Spleen (tissue), 11 donors: ENCODE results near the gene STKLD1. TPM values are rescaled to one million over a fixed set of nuclear protein-coding genes. Genes with fewer than 3 reads are reported as not detected.
"Not testable (repeated sequence)": the region's sequence is repeated elsewhere in the genome, so short reads cannot be mapped to it uniquely, and the experiment has no call there.

ENCODE experiments used
- DNase-seq: peaks from one replicate; pipeline ENCODE4 v3.0.0-alpha.2; 2020
- H3K27ac ChIP-seq, 8 donors: fragments of 200-600 bp; sonication (generic) in 7 of 8; 1 replicate in 4 of 8; 2 replicates in 4 of 8; pipeline versions ENCODE4 v1.5.0 to v1.8.0; 2016 to 2021; ENCODE audit warnings: inconsistent platforms in 4 of 8, mild to moderate bottlenecking in 4 of 8, moderate library complexity in 1 of 8
- H3K27me3 ChIP-seq, 7 donors: fragments of 200-600 bp; sonication (generic) in 6 of 7; replicated peaks in 1 of 7; 1 replicate in 4 of 7; 2 replicates in 3 of 7; pipeline versions ENCODE4 v1.5.0 to v1.8.0; 2016 to 2021; ENCODE audit warnings: inconsistent platforms in 3 of 7, mild to moderate bottlenecking in 1 of 7
- H3K36me3 ChIP-seq, 6 donors: fragments of 200-600 bp; sonication (generic) in 5 of 6; 1 replicate in 4 of 6; 2 replicates in 2 of 6; pipeline versions ENCODE4 v1.5.0 to v1.8.0; 2016 to 2021; ENCODE audit warnings: inconsistent platforms in 2 of 6
- H3K4me1 ChIP-seq, 6 donors: fragments of 200-600 bp; sonication (generic) in 5 of 6; 1 replicate in 3 of 6; 2 replicates in 3 of 6; pipeline versions ENCODE4 v1.5.0 to v1.8.0; 2016 to 2021; ENCODE audit warnings: inconsistent platforms in 3 of 6
- H3K4me3 ChIP-seq, 8 donors: fragments of 200-600 bp; sonication (generic) in 7 of 8; 1 replicate in 4 of 8; 2 replicates in 4 of 8; pipeline versions ENCODE4 v1.5.0 to v1.8.0; 2016 to 2021; ENCODE audit warnings: inconsistent platforms in 4 of 8, mild to moderate bottlenecking in 4 of 8, moderate library complexity in 2 of 8
- H3K9me3 ChIP-seq, 8 donors: fragments of 200-600 bp; sonication (generic) in 7 of 8; 1 replicate in 4 of 8; 2 replicates in 4 of 8; pipeline versions ENCODE4 v1.5.0 to v1.8.0; 2016 to 2021; ENCODE audit warnings: inconsistent platforms in 4 of 8
- CTCF ChIP-seq, 11 experiments: fragments of 200-600 bp in 7 of 11; fragments of 450-650 bp in 4 of 11; sonication (generic) in 4 of 11; IDR thresholded peaks in 8 of 11; conservative IDR thresholded peaks in 3 of 11; 1 replicate in 7 of 11; 2 replicates in 4 of 11; pipeline versions ENCODE4 v1.4.0 to v1.8.0; 2016 to 2021; ENCODE audit warnings: antibody characterized with exemption in 11 of 11, inconsistent platforms in 4 of 11, mild to moderate bottlenecking in 1 of 11
- POLR2A ChIP-seq, 3 donors: fragments of 450-650 bp; IDR thresholded peaks; one replicate each; pipeline ENCODE4 v1.5.1; 2017; ENCODE audit warnings: antibody characterized with exemption in 3 of 3, mild to moderate bottlenecking in 1 of 3
- POLR2AphosphoS5 ChIP-seq, 3 donors: sonication (generic); formaldehyde crosslinking; IDR thresholded peaks; one replicate each; pipeline ENCODE4 v1.5.1; 2017; ENCODE audit warnings: antibody characterized with exemption in 3 of 3
- WGBS, 5 donors: extraction: QIAGEN DNeasy Blood & Tissue Kit in 3 of 5; methylation state at CpG; one replicate each; pipeline versions ENCODE4 v1.1.5 to v1.1.7; 2013 to 2018; 5-methylcytosine and 5-hydroxymethylcytosine counted together
- intact Hi-C: fragments of 100-400 bp; cut with DNase I; formaldehyde crosslinking; loops from one replicate; pipeline ENCODE4 v1.15.0; 2023; ENCODE audit warnings: low total_unique reads
- polyA plus RNA-seq, 3 donors: library from polyadenylated mRNA; stranded (reverse); fragments of 200-250 nt; gene quantifications; one replicate each; pipeline ENCODE4 v1.2.1, GENCODE V29; 2013
- total RNA-seq, 7 donors: library from RNA; depleted of rRNA in 3 of 7; stranded (reverse); fragments of >200 nt in 3 of 7; fragmentation: NEBNext Ultra II Directional in 4 of 7; extraction: Animal tissue kit (Norgen Biotek cat#: 25700) in 4 of 7; gene quantifications; one replicate each; pipeline versions ENCODE4 v1.1.0 to v1.2.1, GENCODE V29; 2016 to 2021
- donor health status: healthy with polysubstance abuse.
- donor health status: DM: no; HTN: no; CAD: no; lungs with moderate emphysema.
- donor health status: DM: no; HTN: no; CAD: no.
- donor health status: Bipolar disorder and iron deficiency.
- donor health status: healthy.
- donor health status: DM: no; HTN: no; CAD: no.
- donor health status: DM: yes; HTN: yes; CAD: no.

The STKLD1 gene
- total and polyA plus RNA-seq, 10 donors = 0.29 to 1.5 (median 0.95) TPM; not detected in 2

GRCh38 chr9:133371261-133371711 is 4.9 kb upstream of the STKLD1 start:
- TF ChIP-seq POLR2A (IDR thresholded peaks at IDR 0.05) = no peak
- TF ChIP-seq CTCF (IDR thresholded peaks at IDR 0.05 in 8 of 11, conservative IDR thresholded peaks at IDR 0.05 in 3 of 11) = no peak
- TF ChIP-seq POLR2AphosphoS5 (IDR thresholded peaks at IDR 0.05) = no peak
- peak; percentile 82 for DNase-seq
- intact Hi-C loops = no loop called here
- Histone ChIP-seq H3K27ac (peak overlapping the region; percentile 14 to 85 (median 72)), H3K36me3 (peaks cover 0 to 73% (median 18%) of the 10 kb centered on the region in 6 donors), H3K4me3 (peak overlapping the region in 3 of 8 donors; percentile 3 to 47 (median 14)), H3K9me3 (no peaks in the 10 kb centered on the region), H3K4me1 (peaks cover 57 to 93% (median 82%) of the 10 kb centered on the region in 6 donors), H3K27me3 (no peaks in the 10 kb centered on the region)
- 47 to 59% (median 49%) methylated on average over 9 to 12 of the region's 12 CpGs for WGBS, 5 donors

GRCh38 chr9:133372144-133372543 is 4.0 kb upstream of the STKLD1 start:
- intact Hi-C loops = no loop called here
- peaks cover 63 to 93% (median 88%) of the 10 kb centered on the region in 6 donors for H3K4me1 ChIP-seq
- TF ChIP-seq CTCF (IDR thresholded peaks at IDR 0.05 in 8 of 11, conservative IDR thresholded peaks at IDR 0.05 in 3 of 11) (no peak), POLR2AphosphoS5 (IDR thresholded peaks at IDR 0.05) (no peak), POLR2A (IDR thresholded peaks at IDR 0.05) (no peak)

GRCh38 chr9:133374612-133375115 is 1.5 kb upstream of the STKLD1 start:
- no peak for TF ChIP-seq POLR2A (IDR thresholded peaks at IDR 0.05)
- TF ChIP-seq CTCF (IDR thresholded peaks at IDR 0.05 in 8 of 11, conservative IDR thresholded peaks at IDR 0.05 in 3 of 11) = no peak
- TF ChIP-seq POLR2AphosphoS5 (IDR thresholded peaks at IDR 0.05) = no peak
- WGBS, 5 donors = 10 to 18% (median 13%) methylated on average over 12 of the region's 12 CpGs
- peak overlapping the region in 7 of 8 donors; percentile 97 to 99 (median 99) for H3K27ac ChIP-seq
- intact Hi-C loops = no loop called here
- H3K27me3 ChIP-seq = no peaks in the 10 kb centered on the region
- no peaks in the 10 kb centered on the region for H3K9me3 ChIP-seq
- H3K36me3 ChIP-seq = peaks cover 0 to 39% (median 5%) of the 10 kb centered on the region in 6 donors
- H3K4me3 ChIP-seq = peak overlapping the region; percentile 56 to 99 (median 92)
- no peak for DNase-seq
- peaks cover 47 to 77% (median 63%) of the 10 kb centered on the region in 6 donors for H3K4me1 ChIP-seq

More at GRCh38 chr9:133372144-133372543, 4.0 kb upstream of the STKLD1 start:
- WGBS, 5 donors = 66 to 87% (median 82%) methylated on average over 7 of the region's 7 CpGs
- Histone ChIP-seq H3K27me3 (no peaks in the 10 kb centered on the region), H3K9me3 (no peaks in the 10 kb centered on the region), H3K27ac (peak overlapping the region in 7 of 8 donors; percentile 14 to 85 (median 77)), H3K36me3 (peaks cover 0 to 64% (median 10%) of the 10 kb centered on the region in 6 donors), H3K4me3 (peak overlapping the region in 1 of 8 donors; percentile 47)
- no peak for DNase-seq

- H3K27ac ChIP-seq = peak overlapping the region; percentile 97 to 99 (median 99)
- WGBS, 5 donors = 0 to 1% (median 0%) methylated on average over 6 to 39 of the region's 39 CpGs
- DNase-seq = no peak
- TF ChIP-seq CTCF (IDR thresholded peaks at IDR 0.05 in 8 of 11, conservative IDR thresholded peaks at IDR 0.05 in 3 of 11) (no peak), POLR2AphosphoS5 (IDR thresholded peaks at IDR 0.05) (no peak), POLR2A (IDR thresholded peaks at IDR 0.05) (no peak)
- intact Hi-C loops = no loop called here
- no peaks in the 10 kb centered on the region for H3K27me3 ChIP-seq
- H3K36me3 ChIP-seq = peaks cover 0 to 33% (median 5%) of the 10 kb centered on the region in 6 donors
- H3K9me3 ChIP-seq = no peaks in the 10 kb centered on the region
- peak overlapping the region; percentile 56 to 99 (median 92) for H3K4me3 ChIP-seq
- H3K4me1 ChIP-seq = peaks cover 42 to 72% (median 58%) of the 10 kb centered on the region in 6 donors
Observed at GRCh38 chr9:133375116-133375723, 946 bp upstream of the STKLD1 start.

- intact Hi-C loops = not testable (repeated sequence)
- WGBS, 5 donors = 91 to 96% (median 92%) methylated on average over 14 of the region's 14 CpGs
Observed at GRCh38 chr9:133377280-133377679, 1.1 kb downstream of the STKLD1 start.

More at GRCh38 chr9:133377280-133377679, 1.1 kb downstream of the STKLD1 start:
- Histone ChIP-seq H3K4me1 (peaks cover 23 to 51% (median 37%) of the 10 kb centered on the region in 6 donors), H3K36me3 (peaks cover 0 to 14% (median 5%) of the 10 kb centered on the region in 6 donors), H3K4me3 (peak overlapping the region in 1 of 8 donors; percentile 99)
- not testable (repeated sequence) for H3K9me3 ChIP-seq, H3K27me3 ChIP-seq, DNase-seq, H3K27ac ChIP-seq
